HepG2 (cell line): ENCODE measurements around the gene HOXB4. TPM values are rescaled to one million over a fixed set of nuclear protein-coding genes. Genes with fewer than 3 reads are reported as not detected.

Source experiments
- EHMT2 ChIP-seq: fragments of 200-600 bp; sonication (generic); IDR thresholded peaks from 2 replicates; pipeline ENCODE4 v1.7.0; 2017; ENCODE audit warnings: antibody characterized with exemption, low read depth, low read length, borderline replicate concordance
- ELF4 ChIP-seq: sonication (generic); formaldehyde crosslinking; IDR thresholded peaks from 2 replicates; pipeline ENCODE4 v1.5.0; 2020; ENCODE audit warnings: missing genetic modification reagents, mild to moderate bottlenecking, moderate library complexity, borderline replicate concordance
- GATAD2A ChIP-seq: IDR thresholded peaks from 2 replicates; pipeline ENCODE4 v1.6.1; 2016
- GTF2F1 ChIP-seq: fragments of 150-350 bp; IDR thresholded peaks from 2 replicates; pipeline ENCODE4 v1.6.1; 2014; ENCODE audit warnings: low read length
- KDM6A ChIP-seq: IDR thresholded peaks from 2 replicates; pipeline ENCODE4 v1.6.1; 2016; ENCODE audit warnings: low read depth
- KMT2A ChIP-seq: sonication (generic); formaldehyde crosslinking; IDR thresholded peaks from 2 replicates; pipeline ENCODE4 v1.4.0; 2020; ENCODE audit warnings: missing genetic modification reagents
- SNAI1 ChIP-seq: sonication (generic); formaldehyde crosslinking; IDR thresholded peaks from 2 replicates; pipeline ENCODE4 v1.5.0; 2020; ENCODE audit warnings: mild to moderate bottlenecking, missing genetic modification reagents, borderline replicate concordance
- U2AF2 ChIP-seq: fragments of 200-400 bp; formaldehyde crosslinking; IDR thresholded peaks from 2 replicates; pipeline ENCODE4 v1.6.1; 2017; ENCODE audit warnings: low read depth, mild to moderate bottlenecking, low read length
- ZNF501 ChIP-seq: sonication (generic); formaldehyde crosslinking; IDR thresholded peaks from 2 replicates; pipeline ENCODE4 v1.5.1; 2020; ENCODE audit warnings: mild to moderate bottlenecking, moderate library complexity, missing genetic modification reagents
- ZSCAN30 ChIP-seq: sonication (generic); formaldehyde crosslinking; IDR thresholded peaks from 2 replicates; pipeline ENCODE4 v1.5.0; 2020; ENCODE audit warnings: mild to moderate bottlenecking, missing genetic modification reagents
- polyA plus RNA-seq, 8 experiments: library from polyadenylated mRNA; depleted of rRNA in 3 of 8; stranded (reverse) in 7 of 8; unstranded in 1 of 8; fragments of >200 nt; fragmentation: Illumina TruSeq in 4 of 8; extraction: Trizol in 4 of 8; gene quantifications; 2 replicates each; pipeline versions ENCODE4 v1.2.1 to v1.2.3, GENCODE V29; 2011 to 2016; ENCODE audit warnings: low read depth in 4 of 8, missing spikeins in 1 of 8, mixed read lengths in 1 of 8; ENCODE audit not compliant: insufficient read depth in 1 of 8
- total RNA-seq, 5 experiments: library from RNA; depleted of rRNA; stranded (reverse); fragments of >200 nt; fragmentation: Illumina TruSeq; extraction: Trizol; gene quantifications; 2 replicates each; pipeline ENCODE4 v1.2.3, GENCODE V29; 2016; ENCODE audit warnings: low read depth in 1 of 5
- TF ChIP-seq, protein P1 (sequence below): sonication (generic); formaldehyde crosslinking; conservative IDR thresholded peaks from 2 replicates; pipeline ENCODE4 v1.4.0; 2020; ENCODE audit warnings: missing genetic modification reagents
- TF ChIP-seq, protein P2 (sequence below): sonication (generic); formaldehyde crosslinking; IDR thresholded peaks from 2 replicates; pipeline ENCODE4 v1.5.0; 2020; ENCODE audit warnings: missing genetic modification reagents
- TF ChIP-seq, protein P3 (sequence below): IDR thresholded peaks from 2 replicates; pipeline ENCODE4 v1.6.1; 2016
- TF ChIP-seq, protein P4 (sequence below): sonication (generic); formaldehyde crosslinking; IDR thresholded peaks from 2 replicates; pipeline ENCODE4 v1.4.0; 2020; ENCODE audit warnings: missing genetic modification reagents
- TF ChIP-seq, protein P5 (sequence below): sonication (generic); formaldehyde crosslinking; IDR thresholded peaks from 2 replicates; pipeline ENCODE4 v1.8.0; 2022; ENCODE audit warnings: missing genetic modification reagents, mild to moderate bottlenecking, moderate library complexity, borderline replicate concordance
- TF ChIP-seq, protein P6 (sequence below): sonication (generic); formaldehyde crosslinking; IDR thresholded peaks from 2 replicates; pipeline ENCODE4 v1.4.0; 2020; ENCODE audit warnings: missing genetic modification reagents

HOXB4 gene
- total and polyA plus RNA-seq, 2 of the 13 experiments (the other 11 are each of a cell fraction or from before 2014, with no cell fraction given) = not detected

DNA sequence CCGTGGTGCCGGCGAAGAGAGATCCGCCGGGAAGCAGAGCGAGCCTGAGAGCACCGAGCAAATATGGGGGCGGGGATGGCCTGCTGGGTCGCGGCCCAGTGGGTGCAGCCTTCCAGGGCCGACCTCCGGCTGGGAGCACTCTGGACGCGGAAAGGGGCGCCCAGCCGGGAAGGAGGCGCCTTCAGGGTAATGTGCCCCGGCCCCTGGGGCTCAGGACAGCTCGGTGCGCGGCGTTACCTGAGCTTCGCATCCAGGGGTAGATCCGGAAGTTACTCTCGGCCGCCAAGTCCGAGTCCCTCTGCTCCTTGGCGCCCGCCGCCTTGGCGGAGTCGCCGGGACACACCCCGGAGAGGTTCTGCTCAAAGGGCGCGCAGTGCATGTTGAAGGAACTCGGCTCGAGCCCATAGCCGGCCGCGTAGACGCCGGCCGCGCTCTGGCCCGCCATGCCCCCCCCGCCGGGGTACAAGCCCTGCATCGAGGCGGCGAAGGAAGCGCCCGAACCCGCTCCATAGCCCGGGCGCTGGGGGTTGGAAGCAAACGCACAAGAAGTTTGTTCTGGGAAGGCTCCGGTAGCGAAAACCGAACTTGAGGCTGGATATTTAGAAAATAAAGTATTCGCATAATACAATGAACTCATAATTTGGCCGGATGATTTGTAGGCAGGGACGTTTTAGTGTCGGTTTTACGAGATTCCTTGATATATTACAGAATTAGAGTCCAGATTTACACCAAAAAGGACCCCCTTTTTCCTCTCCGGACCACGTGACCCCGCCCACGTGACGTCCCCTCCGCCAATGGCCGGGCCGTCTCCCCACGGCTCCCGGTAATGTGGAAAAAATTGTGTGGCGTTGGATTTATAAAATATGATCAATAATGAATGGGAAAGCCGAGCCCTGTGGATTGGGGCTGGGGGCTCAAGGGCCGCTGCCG is 32.4 kb upstream of the HOXB4 start, which contains the start of gene HOXB7 (continued):
- TF ChIP-seq, protein P1, sequence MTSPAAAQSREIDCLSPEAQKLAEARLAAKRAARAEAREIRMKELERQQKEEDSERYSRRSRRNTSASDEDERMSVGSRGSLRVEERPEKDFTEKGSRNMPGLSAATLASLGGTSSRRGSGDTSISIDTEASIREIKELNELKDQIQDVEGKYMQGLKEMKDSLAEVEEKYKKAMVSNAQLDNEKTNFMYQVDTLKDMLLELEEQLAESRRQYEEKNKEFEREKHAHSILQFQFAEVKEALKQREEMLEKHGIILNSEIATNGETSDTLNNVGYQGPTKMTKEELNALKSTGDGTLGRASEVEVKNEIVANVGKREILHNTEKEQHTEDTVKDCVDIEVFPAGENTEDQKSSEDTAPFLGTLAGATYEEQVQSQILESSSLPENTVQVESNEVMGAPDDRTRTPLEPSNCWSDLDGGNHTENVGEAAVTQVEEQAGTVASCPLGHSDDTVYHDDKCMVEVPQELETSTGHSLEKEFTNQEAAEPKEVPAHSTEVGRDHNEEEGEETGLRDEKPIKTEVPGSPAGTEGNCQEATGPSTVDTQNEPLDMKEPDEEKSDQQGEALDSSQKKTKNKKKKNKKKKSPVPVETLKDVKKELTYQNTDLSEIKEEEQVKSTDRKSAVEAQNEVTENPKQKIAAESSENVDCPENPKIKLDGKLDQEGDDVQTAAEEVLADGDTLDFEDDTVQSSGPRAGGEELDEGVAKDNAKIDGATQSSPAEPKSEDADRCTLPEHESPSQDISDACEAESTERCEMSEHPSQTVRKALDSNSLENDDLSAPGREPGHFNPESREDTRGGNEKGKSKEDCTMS (CRISPR knock-in tag) = no peak
- TF ChIP-seq, protein P2, sequence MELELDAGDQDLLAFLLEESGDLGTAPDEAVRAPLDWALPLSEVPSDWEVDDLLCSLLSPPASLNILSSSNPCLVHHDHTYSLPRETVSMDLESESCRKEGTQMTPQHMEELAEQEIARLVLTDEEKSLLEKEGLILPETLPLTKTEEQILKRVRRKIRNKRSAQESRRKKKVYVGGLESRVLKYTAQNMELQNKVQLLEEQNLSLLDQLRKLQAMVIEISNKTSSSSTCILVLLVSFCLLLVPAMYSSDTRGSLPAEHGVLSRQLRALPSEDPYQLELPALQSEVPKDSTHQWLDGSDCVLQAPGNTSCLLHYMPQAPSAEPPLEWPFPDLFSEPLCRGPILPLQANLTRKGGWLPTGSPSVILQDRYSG (CRISPR knock-in tag) = no peak
- TF ChIP-seq EHMT2 (no peak), ZSCAN30 (CRISPR knock-in tag) (no peak), U2AF2 (no peak), GATAD2A (CRISPR knock-in tag) (no peak), KMT2A (CRISPR knock-in tag) (no peak), KDM6A (no peak), GTF2F1 (no peak), ZNF501 (0 out of 2 replicates have a peak, but pooled peaks have one; percentile 18), SNAI1 (CRISPR knock-in tag) (0 out of 2 replicates have a peak, but pooled peaks have one; percentile 19), ELF4 (CRISPR knock-in tag) (no peak)
- TF ChIP-seq, protein P3, sequence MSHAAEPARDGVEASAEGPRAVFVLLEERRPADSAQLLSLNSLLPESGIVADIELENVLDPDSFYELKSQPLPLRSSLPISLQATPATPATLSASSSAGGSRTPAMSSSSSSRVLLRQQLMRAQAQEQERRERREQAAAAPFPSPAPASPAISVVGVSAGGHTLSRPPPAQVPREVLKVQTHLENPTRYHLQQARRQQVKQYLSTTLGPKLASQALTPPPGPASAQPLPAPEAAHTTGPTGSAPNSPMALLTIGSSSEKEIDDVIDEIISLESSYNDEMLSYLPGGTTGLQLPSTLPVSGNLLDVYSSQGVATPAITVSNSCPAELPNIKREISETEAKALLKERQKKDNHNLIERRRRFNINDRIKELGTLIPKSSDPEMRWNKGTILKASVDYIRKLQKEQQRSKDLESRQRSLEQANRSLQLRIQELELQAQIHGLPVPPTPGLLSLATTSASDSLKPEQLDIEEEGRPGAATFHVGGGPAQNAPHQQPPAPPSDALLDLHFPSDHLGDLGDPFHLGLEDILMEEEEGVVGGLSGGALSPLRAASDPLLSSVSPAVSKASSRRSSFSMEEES (CRISPR knock-in tag) = no peak
- TF ChIP-seq, protein P4, sequence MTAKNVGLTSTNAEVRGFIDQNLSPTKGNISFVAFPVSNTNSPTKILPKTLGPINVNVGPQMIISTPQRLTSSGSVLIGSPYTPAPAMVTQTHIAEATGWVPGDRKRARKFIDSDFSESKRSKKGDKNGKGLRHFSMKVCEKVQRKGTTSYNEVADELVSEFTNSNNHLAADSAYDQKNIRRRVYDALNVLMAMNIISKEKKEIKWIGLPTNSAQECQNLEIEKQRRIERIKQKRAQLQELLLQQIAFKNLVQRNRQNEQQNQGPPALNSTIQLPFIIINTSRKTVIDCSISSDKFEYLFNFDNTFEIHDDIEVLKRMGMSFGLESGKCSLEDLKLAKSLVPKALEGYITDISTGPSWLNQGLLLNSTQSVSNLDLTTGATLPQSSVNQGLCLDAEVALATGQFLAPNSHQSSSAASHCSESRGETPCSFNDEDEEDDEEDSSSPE = no peak
- TF ChIP-seq, protein P5, sequence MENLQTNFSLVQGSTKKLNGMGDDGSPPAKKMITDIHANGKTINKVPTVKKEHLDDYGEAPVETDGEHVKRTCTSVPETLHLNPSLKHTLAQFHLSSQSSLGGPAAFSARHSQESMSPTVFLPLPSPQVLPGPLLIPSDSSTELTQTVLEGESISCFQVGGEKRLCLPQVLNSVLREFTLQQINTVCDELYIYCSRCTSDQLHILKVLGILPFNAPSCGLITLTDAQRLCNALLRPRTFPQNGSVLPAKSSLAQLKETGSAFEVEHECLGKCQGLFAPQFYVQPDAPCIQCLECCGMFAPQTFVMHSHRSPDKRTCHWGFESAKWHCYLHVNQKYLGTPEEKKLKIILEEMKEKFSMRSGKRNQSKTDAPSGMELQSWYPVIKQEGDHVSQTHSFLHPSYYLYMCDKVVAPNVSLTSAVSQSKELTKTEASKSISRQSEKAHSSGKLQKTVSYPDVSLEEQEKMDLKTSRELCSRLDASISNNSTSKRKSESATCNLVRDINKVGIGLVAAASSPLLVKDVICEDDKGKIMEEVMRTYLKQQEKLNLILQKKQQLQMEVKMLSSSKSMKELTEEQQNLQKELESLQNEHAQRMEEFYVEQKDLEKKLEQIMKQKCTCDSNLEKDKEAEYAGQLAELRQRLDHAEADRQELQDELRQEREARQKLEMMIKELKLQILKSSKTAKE (CRISPR knock-in tag) = no peak
- TF ChIP-seq, protein P6, sequence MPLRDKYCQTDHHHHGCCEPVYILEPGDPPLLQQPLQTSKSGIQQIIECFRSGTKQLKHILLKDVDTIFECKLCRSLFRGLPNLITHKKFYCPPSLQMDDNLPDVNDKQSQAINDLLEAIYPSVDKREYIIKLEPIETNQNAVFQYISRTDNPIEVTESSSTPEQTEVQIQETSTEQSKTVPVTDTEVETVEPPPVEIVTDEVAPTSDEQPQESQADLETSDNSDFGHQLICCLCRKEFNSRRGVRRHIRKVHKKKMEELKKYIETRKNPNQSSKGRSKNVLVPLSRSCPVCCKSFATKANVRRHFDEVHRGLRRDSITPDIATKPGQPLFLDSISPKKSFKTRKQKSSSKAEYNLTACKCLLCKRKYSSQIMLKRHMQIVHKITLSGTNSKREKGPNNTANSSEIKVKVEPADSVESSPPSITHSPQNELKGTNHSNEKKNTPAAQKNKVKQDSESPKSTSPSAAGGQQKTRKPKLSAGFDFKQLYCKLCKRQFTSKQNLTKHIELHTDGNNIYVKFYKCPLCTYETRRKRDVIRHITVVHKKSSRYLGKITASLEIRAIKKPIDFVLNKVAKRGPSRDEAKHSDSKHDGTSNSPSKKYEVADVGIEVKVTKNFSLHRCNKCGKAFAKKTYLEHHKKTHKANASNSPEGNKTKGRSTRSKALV (CRISPR knock-in tag) = peak; percentile 76
